ENCODE results near the gene NHLRC4. TPM values are rescaled to one million over a fixed set of nuclear protein-coding genes. Genes with fewer than 3 reads are reported as not detected.

NHLRC4 gene
- total and polyA plus RNA-seq, 2 of the 13 experiments (the other 11 are each of a cell fraction or from before 2014, with no cell fraction given): 0.40 to 0.59 TPM

DNA sequence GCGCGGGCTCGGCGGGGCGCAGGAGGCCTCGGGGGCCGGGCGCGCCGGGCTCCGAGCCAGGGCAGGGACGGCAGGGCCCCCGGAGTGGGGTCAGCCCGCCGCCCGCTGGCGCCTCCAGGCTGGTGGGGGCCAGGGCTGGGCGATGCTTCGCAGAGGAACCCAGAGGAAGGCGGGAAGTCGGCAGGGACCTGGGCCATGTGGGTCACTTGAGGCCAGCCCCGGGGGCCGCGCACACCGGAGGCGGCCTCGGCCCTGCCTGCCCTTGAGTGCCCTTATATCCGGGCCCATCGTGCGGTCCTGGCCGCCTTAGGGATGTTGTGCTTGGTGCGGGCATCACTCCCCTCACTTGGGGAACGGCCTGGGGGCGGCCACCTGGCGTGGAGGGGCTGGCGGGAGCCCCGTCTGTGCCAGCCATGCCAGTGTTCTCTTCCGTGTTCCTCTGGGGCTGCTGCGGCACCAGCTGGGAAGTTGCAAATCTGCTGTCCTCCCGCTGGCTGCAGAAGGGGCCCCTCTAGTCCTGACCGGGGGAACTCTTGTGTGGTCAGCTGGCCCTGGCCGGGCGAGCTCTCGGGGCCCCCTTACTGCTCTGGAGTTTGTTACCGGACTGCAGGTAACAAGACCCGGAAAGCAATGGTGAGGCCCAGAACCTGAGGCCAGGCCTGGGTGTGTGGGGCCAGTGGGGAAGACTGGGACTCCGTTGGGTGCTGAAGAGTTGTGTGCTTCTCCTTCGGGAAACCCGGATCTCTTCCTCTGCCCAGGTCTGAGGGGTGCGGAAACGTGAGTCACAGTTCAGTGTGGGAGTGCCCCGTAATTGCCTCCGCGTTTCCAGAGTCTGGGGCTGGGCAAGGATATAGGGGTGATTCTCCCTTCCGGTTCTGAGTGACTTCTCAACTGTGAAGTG is 38.4 kb upstream of the NHLRC4 start (continued):
- TF ChIP-seq IRF1 (CRISPR knock-in tag; IDR thresholded peaks at IDR 0.05; ENCODE audit: low read depth): 0 out of 2 replicates have a peak, but pooled peaks have one; percentile 29
- no peak for TF ChIP-seq RFX1 (IDR thresholded peaks at IDR 0.05)
- TF ChIP-seq RAD21 (CRISPR knock-in tag; IDR thresholded peaks at IDR 0.05): peak; percentile 16; the same call in 1 of the 2 replicates
- TF ChIP-seq, protein P1, sequence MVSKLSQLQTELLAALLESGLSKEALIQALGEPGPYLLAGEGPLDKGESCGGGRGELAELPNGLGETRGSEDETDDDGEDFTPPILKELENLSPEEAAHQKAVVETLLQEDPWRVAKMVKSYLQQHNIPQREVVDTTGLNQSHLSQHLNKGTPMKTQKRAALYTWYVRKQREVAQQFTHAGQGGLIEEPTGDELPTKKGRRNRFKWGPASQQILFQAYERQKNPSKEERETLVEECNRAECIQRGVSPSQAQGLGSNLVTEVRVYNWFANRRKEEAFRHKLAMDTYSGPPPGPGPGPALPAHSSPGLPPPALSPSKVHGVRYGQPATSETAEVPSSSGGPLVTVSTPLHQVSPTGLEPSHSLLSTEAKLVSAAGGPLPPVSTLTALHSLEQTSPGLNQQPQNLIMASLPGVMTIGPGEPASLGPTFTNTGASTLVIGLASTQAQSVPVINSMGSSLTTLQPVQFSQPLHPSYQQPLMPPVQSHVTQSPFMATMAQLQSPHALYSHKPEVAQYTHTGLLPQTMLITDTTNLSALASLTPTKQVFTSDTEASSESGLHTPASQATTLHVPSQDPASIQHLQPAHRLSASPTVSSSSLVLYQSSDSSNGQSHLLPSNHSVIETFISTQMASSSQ (IDR thresholded peaks at IDR 0.05; ENCODE audit: low read depth): no peak
- TF ChIP-seq, protein P1 (CRISPR knock-in tag; IDR thresholded peaks at IDR 0.05; ENCODE audit: borderline replicate concordance): no peak
- TF ChIP-seq RXRA (CRISPR knock-in tag; IDR thresholded peaks at IDR 0.05): peak; percentile 56; the same call in 1 of the 2 replicates
- TF ChIP-seq MAX (IDR thresholded peaks at IDR 0.05): peak; percentile 65; the same call in 1 of the 2 replicates
- no peak for TF ChIP-seq GABPA (IDR thresholded peaks at IDR 0.05; ENCODE audit: low read depth, low read length)
- 0 out of 2 replicates have a peak, but pooled peaks have one; percentile 36 for TF ChIP-seq GABPA (CRISPR knock-in tag; IDR thresholded peaks at IDR 0.05; ENCODE audit: low read depth)
- no peak for TF ChIP-seq ELF4 (CRISPR knock-in tag; IDR thresholded peaks at IDR 0.05; ENCODE audit: borderline replicate concordance)
- peak; percentile 79 for TF ChIP-seq AGO2 (optimal IDR thresholded peaks at IDR 0.05; ENCODE audit: low read depth, low read length)
- TF ChIP-seq DMAP1 (CRISPR knock-in tag; IDR thresholded peaks at IDR 0.05): peak; percentile 51; the same call in 1 of the 2 replicates
- peak; percentile 30 for TF ChIP-seq HDAC1 (CRISPR knock-in tag; IDR thresholded peaks at IDR 0.05)
- TF ChIP-seq, protein P2, sequence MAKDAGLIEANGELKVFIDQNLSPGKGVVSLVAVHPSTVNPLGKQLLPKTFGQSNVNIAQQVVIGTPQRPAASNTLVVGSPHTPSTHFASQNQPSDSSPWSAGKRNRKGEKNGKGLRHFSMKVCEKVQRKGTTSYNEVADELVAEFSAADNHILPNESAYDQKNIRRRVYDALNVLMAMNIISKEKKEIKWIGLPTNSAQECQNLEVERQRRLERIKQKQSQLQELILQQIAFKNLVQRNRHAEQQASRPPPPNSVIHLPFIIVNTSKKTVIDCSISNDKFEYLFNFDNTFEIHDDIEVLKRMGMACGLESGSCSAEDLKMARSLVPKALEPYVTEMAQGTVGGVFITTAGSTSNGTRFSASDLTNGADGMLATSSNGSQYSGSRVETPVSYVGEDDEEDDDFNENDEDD (CRISPR knock-in tag; IDR thresholded peaks at IDR 0.05; ENCODE audit: borderline replicate concordance): peak; percentile 71; the same call in 1 of the 2 replicates
- 0 out of 2 replicates have a peak, but pooled peaks have one; percentile 13 for TF ChIP-seq ZMYM4 (CRISPR knock-in tag; IDR thresholded peaks at IDR 0.05)
- TF ChIP-seq, protein P3, sequence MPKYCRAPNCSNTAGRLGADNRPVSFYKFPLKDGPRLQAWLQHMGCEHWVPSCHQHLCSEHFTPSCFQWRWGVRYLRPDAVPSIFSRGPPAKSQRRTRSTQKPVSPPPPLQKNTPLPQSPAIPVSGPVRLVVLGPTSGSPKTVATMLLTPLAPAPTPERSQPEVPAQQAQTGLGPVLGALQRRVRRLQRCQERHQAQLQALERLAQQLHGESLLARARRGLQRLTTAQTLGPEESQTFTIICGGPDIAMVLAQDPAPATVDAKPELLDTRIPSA (CRISPR knock-in tag; IDR thresholded peaks at IDR 0.05; ENCODE audit: borderline replicate concordance): no peak
- no peak for TF ChIP-seq ZNF260 (CRISPR knock-in tag; IDR thresholded peaks at IDR 0.05; ENCODE audit: borderline replicate concordance, low read depth)
- TF ChIP-seq SPEN (CRISPR knock-in tag; IDR thresholded peaks at IDR 0.05; ENCODE audit: low read depth): peak; percentile 49; the same call in 1 of the 2 replicates
